IPS DF 4.7 (cell line): Measurements from ENCODE around the gene EIF1AD.
"Not testable (repeated sequence)": the region's sequence is repeated elsewhere in the genome, so short reads cannot be mapped to it uniquely, and the experiment has no call there.

Experiments
- DNase-seq: peaks from one replicate; pipeline ENCODE4 v3.0.0-alpha.2; 2013; ENCODE audit warnings: low spot score; ENCODE audit errors: extremely low read depth

Gene EIF1AD

GRCh38 chr11:65972116-65972515 lies 29.8 kb downstream of the EIF1AD start:
- DNase-seq: no peak

- DNase-seq: no peak
Measured at GRCh38 chr11:65968600-65969482, 33.1 kb downstream of the EIF1AD start.

- no peak for DNase-seq
Measured at GRCh38 chr11:65967329-65967934, 34.5 kb downstream of the EIF1AD start.

- DNase-seq: no peak
Measured at GRCh38 chr11:65965986-65966762, 35.8 kb downstream of the EIF1AD start.

GRCh38 chr11:65964906-65965305 lies 37.1 kb downstream of the EIF1AD start:
- DNase-seq: no peak

GRCh38 chr11:65962141-65962564 lies 39.8 kb downstream of the EIF1AD start:
- no peak for DNase-seq

- peak; percentile 87 for DNase-seq
Measured at GRCh38 chr11:65961267-65962140, 40.5 kb downstream of the EIF1AD start, which contains the start of gene SART1. Gene SART1, plus strand, starts transcription at chr11:65961734. Its CDS starts 47 bp downstream, at chr11:65961781.

- DNase-seq: no peak
Measured at GRCh38 chr11:65960824-65961266, 41.1 kb downstream of the EIF1AD start.

- DNase-seq: no peak
Measured at GRCh38 chr11:65958774-65959420, 43.1 kb downstream of the EIF1AD start.

- no peak for DNase-seq
Measured at GRCh38 chr11:65958291-65958690, 43.7 kb downstream of the EIF1AD start.

GRCh38 chr11:65954771-65955170 lies 47.2 kb downstream of the EIF1AD start:
- no peak for DNase-seq

GRCh38 chr11:65953471-65953870 lies 48.5 kb downstream of the EIF1AD start:
- DNase-seq: no peak

GRCh38 chr11:65952052-65952521 lies 49.9 kb downstream of the EIF1AD start:
- DNase-seq: no peak

- DNase-seq: not testable (repeated sequence)
Measured at GRCh38 chr11:65951641-65952040, 50.3 kb downstream of the EIF1AD start.

GRCh38 chr11:65950711-65951110 lies 51.2 kb downstream of the EIF1AD start:
- not testable (repeated sequence) for DNase-seq

GRCh38 chr11:65947603-65948125 lies 54.3 kb downstream of the EIF1AD start:
- DNase-seq: no peak

GRCh38 chr11:65947133-65947532 lies 54.8 kb downstream of the EIF1AD start:
- no peak for DNase-seq

- DNase-seq: no peak
Measured at GRCh38 chr11:65946655-65947054, 55.3 kb downstream of the EIF1AD start.
